ENCODE data around the gene KCNT2. TPM values are rescaled to one million over a fixed set of nuclear protein-coding genes. Genes with fewer than 3 reads are reported as not detected.

Gene KCNT2
- total RNA-seq, 4 donors from 2014 or later, result 6.5 to 25.1 (median 10.0) TPM

DNA sequence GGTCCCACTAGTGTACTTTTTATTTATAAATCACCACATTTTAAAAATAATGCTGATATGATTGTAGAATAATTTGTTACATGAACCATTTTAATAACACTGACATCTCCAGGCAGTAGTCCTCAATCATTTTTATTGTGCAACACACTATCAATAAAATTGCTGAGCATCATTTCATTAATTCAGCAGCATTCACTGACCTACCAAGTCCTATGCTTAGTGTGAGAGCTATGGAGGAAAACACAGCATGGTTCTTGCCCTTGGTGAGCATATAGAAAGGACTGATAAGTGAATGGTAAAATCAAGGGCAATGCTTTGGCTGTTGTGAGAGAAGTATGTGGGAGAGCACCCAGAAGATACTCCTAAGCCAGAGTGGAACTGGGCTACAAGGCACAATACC is 119.7 kb downstream of the KCNT2 start:
- H3K9me3 ChIP-seq, result no peaks in the 10 kb centered on the region
- ATAC-seq, result no peak
- no peak overlapping the region for H3K27ac ChIP-seq
- no peak for TF ChIP-seq POLR2AphosphoS5 (IDR thresholded peaks at IDR 0.05)
- TF ChIP-seq, protein P1, sequence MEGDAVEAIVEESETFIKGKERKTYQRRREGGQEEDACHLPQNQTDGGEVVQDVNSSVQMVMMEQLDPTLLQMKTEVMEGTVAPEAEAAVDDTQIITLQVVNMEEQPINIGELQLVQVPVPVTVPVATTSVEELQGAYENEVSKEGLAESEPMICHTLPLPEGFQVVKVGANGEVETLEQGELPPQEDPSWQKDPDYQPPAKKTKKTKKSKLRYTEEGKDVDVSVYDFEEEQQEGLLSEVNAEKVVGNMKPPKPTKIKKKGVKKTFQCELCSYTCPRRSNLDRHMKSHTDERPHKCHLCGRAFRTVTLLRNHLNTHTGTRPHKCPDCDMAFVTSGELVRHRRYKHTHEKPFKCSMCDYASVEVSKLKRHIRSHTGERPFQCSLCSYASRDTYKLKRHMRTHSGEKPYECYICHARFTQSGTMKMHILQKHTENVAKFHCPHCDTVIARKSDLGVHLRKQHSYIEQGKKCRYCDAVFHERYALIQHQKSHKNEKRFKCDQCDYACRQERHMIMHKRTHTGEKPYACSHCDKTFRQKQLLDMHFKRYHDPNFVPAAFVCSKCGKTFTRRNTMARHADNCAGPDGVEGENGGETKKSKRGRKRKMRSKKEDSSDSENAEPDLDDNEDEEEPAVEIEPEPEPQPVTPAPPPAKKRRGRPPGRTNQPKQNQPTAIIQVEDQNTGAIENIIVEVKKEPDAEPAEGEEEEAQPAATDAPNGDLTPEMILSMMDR (IDR thresholded peaks at IDR 0.05), result no peak
- no peak for TF ChIP-seq POLR2A (IDR thresholded peaks at IDR 0.05)
- no peak for TF ChIP-seq EP300 (IDR thresholded peaks at IDR 0.05)
- no peak overlapping the region for H3K4me3 ChIP-seq
- no peaks in the 10 kb centered on the region for H3K27me3 ChIP-seq
- H3K36me3 ChIP-seq, result no peaks in the 10 kb centered on the region
- H3K4me1 ChIP-seq, result no peaks in the 10 kb centered on the region

DNA sequence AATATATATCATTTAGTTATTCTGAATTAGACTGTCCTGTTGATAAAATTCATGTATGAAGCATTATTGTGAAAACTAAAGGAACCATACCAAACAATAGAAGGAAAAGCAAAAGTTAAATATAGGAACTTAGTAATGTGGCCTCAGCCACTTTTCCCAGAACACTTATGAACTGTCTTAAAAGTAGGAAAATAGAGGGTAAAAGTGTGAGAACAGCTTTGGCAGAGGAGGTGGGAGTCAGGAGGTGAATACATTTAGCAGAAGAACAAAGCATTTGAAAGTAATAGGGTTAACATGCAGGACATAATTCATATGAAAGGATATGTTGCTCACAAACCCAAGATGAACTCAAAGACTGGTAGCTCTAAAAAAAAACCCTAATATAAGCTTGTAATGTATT is 121.9 kb downstream of the KCNT2 start:
- Histone ChIP-seq H3K4me3 (no peak overlapping the region), H3K9me3 (no peaks in the 10 kb centered on the region), H3K4me1 (no peaks in the 10 kb centered on the region), H3K27ac (no peak overlapping the region), H3K27me3 (no peaks in the 10 kb centered on the region), H3K36me3 (no peaks in the 10 kb centered on the region)
- no peak for ATAC-seq
- TF ChIP-seq POLR2A (IDR thresholded peaks at IDR 0.05) (no peak), POLR2AphosphoS5 (IDR thresholded peaks at IDR 0.05) (no peak), EP300 (IDR thresholded peaks at IDR 0.05) (no peak)
- TF ChIP-seq, protein P1 (IDR thresholded peaks at IDR 0.05), result no peak

DNA sequence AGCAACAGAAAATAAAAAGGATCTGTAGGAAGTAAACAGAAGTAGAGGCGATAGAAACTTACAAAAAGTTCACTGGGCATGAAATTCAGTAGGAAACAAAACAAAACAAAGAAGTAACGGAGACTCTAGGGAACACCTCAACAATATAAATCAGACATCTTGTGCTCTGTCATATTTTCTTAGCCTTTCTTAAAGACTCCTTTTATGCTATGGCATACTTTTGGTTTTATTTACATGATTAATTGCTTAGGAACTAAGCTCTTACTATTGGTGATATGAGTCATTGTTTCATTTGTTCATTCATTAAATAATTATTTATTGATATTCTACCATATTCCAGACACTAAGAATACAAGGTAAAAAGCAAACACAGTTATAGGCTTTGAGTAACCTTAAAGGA is 126.6 kb downstream of the KCNT2 start:
- Histone ChIP-seq H3K36me3 (no peaks in the 10 kb centered on the region), H3K4me3 (no peak overlapping the region), H3K27me3 (no peaks in the 10 kb centered on the region), H3K27ac (no peak overlapping the region), H3K4me1 (no peaks in the 10 kb centered on the region), H3K9me3 (no peaks in the 10 kb centered on the region)
- TF ChIP-seq POLR2A (IDR thresholded peaks at IDR 0.05) (no peak), EP300 (IDR thresholded peaks at IDR 0.05) (no peak), POLR2AphosphoS5 (IDR thresholded peaks at IDR 0.05) (no peak)
- TF ChIP-seq, protein P1 (IDR thresholded peaks at IDR 0.05), result no peak
- 85 to 89% methylated on average over 1 to 2 of the region's 2 CpGs for WGBS, 2 donors (ENCODE audit: low coverage in 1 of 2)
- ATAC-seq, result no peak

DNA sequence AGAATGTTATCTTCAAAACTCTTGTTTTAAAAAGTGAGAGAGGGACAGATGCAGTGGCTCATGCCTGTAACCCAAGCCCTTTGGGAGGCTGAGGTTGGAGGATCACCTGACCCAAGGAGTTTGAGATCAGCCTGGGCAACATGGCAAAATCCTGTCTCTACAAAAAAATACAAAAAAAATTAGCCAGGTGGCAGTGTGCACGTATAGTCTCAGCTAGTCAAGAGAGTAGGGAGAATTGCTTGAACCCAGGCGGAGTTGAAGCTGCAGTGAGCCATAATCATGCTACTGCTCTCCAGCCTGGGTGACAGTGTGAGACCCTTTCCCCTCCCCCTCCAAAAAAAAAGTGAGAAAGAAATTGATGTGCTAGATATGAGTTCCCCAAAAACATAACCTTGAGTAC is 131.0 kb downstream of the KCNT2 start:
- no peak overlapping the region for H3K27ac ChIP-seq
- no peak for ATAC-seq
- H3K36me3 ChIP-seq, result no peaks in the 10 kb centered on the region
- TF ChIP-seq, protein P1 (IDR thresholded peaks at IDR 0.05), result no peak
- TF ChIP-seq POLR2AphosphoS5 (IDR thresholded peaks at IDR 0.05) (no peak), EP300 (IDR thresholded peaks at IDR 0.05) (no peak), POLR2A (IDR thresholded peaks at IDR 0.05) (no peak)
- no peak overlapping the region for H3K4me3 ChIP-seq
- H3K4me1 ChIP-seq, result no peaks in the 10 kb centered on the region
- 82 to 94% methylated on average over 1 to 2 of the region's 2 CpGs for WGBS, 2 donors (ENCODE audit: low coverage in 1 of 2)
- no peaks in the 10 kb centered on the region for H3K9me3 ChIP-seq
- H3K27me3 ChIP-seq, result no peaks in the 10 kb centered on the region

DNA sequence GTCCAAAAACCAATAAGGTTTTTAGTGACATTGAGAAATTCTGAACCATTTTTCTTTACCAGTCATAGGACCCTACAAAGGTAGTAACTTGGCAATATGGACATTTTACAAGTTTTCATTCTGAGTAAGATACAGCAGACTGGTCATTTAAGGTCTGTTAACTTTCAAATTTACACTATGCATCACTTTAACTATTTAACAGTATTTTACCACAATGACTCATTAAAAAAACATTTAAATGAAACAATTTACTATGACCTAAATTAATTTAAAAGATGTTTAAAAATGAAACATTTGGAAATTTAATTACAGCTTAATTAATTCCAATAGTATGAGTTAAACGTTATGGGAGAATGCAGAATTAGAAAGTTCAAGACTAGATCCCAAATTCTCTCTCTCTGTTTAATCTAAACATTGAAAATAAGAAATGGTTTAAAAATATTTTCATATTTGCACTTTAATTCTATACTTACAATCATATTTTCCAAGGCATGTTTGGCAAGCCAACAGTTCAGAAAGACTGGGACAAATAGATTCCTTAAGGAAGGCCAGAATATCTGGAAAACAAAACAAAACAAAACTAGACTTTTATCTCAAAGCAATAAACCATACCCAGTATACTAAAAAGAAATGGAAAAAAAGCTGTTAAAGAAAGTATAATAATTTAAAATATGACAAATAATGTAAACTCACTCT is 140.9 kb downstream of the KCNT2 start:
- TF ChIP-seq POLR2AphosphoS5 (IDR thresholded peaks at IDR 0.05), result no peak
- TF ChIP-seq, protein P1 (IDR thresholded peaks at IDR 0.05), result no peak
- no peak for TF ChIP-seq POLR2A (IDR thresholded peaks at IDR 0.05)
- TF ChIP-seq EP300 (IDR thresholded peaks at IDR 0.05), result no peak
- H3K36me3 ChIP-seq, result no peaks in the 10 kb centered on the region
- H3K4me3 ChIP-seq, result no peak overlapping the region
- peak overlapping the region in 1 of 4 donors; percentile 16 for H3K27ac ChIP-seq
- WGBS, 2 donors (ENCODE audit: low coverage in 1 of 2), result 18 to 36% methylated on average over 1 of the region's 1 CpG
- peaks cover 0 to 33% (median 0%) of the 10 kb centered on the region in 3 donors for H3K4me1 ChIP-seq
- no peak for ATAC-seq
- no peaks in the 10 kb centered on the region for H3K9me3 ChIP-seq
- H3K27me3 ChIP-seq, result no peaks in the 10 kb centered on the region

Data from gastroesophageal sphincter (tissue), 4 donors.